HG03097 (cell line): ENCODE measurements around the gene EVC2.
"Not testable (repeated sequence)": the region's sequence is repeated elsewhere in the genome, so short reads cannot be mapped to it uniquely, and the experiment has no call there.

Experiments
- ATAC-seq: cut with Tn5 transposase; IDR thresholded peaks from one replicate; pipeline ENCODE4 v1.9.1; 2021; ENCODE audit not compliant: unreplicated experiment, low FRiP score

EVC2 gene

GRCh38 chr4:5632571-5632970, 75.8 kb downstream of the EVC2 start:
- ATAC-seq: no peak

GRCh38 chr4:5632066-5632440, 76.3 kb downstream of the EVC2 start:
- ATAC-seq: no peak

GRCh38 chr4:5631352-5632065, 76.8 kb downstream of the EVC2 start:
- ATAC-seq: no peak

- no peak for ATAC-seq
These were observed 77.6 kb downstream of the EVC2 start for GRCh38 chr4:5630762-5631161.

- no peak for ATAC-seq
These were observed 78.8 kb downstream of the EVC2 start for GRCh38 chr4:5629542-5629941.

GRCh38 chr4:5626913-5627312, 81.4 kb downstream of the EVC2 start:
- no peak for ATAC-seq

GRCh38 chr4:5622596-5622995, 85.8 kb downstream of the EVC2 start:
- ATAC-seq: no peak

- no peak for ATAC-seq
These were observed 88.3 kb downstream of the EVC2 start for GRCh38 chr4:5619913-5620625.

- ATAC-seq: no peak
These were observed 90.1 kb downstream of the EVC2 start for GRCh38 chr4:5618051-5618960.

- ATAC-seq: no peak
These were observed 91.9 kb downstream of the EVC2 start for GRCh38 chr4:5616331-5616950.

GRCh38 chr4:5615496-5616075, 92.8 kb downstream of the EVC2 start:
- no peak for ATAC-seq

GRCh38 chr4:5611750-5612149, 96.6 kb downstream of the EVC2 start:
- ATAC-seq: no peak

GRCh38 chr4:5609306-5610007, 98.9 kb downstream of the EVC2 start:
- no peak for ATAC-seq

- not testable (repeated sequence) for ATAC-seq
These were observed 114.5 kb downstream of the EVC2 start for GRCh38 chr4:5593828-5594227.

GRCh38 chr4:5592272-5592671, 116.1 kb downstream of the EVC2 start:
- no peak for ATAC-seq

- ATAC-seq: no peak
These were observed 118.9 kb downstream of the EVC2 start for GRCh38 chr4:5589495-5589894.

GRCh38 chr4:5588046-5588445, 120.3 kb downstream of the EVC2 start:
- no peak for ATAC-seq

- no peak for ATAC-seq
These were observed 132.4 kb downstream of the EVC2 start for GRCh38 chr4:5575941-5576340.

- no peak for ATAC-seq
These were observed 134.0 kb downstream of the EVC2 start for GRCh38 chr4:5574386-5574785.

GRCh38 chr4:5573965-5574364, 134.4 kb downstream of the EVC2 start:
- no peak for ATAC-seq
